Gastroesophageal sphincter (tissue), 4 donors: ENCODE measurements around the gene FAM25A. TPM values are rescaled to one million over a fixed set of nuclear protein-coding genes. Genes with fewer than 3 reads are reported as not detected.
"Not testable (repeated sequence)": the region's sequence is repeated elsewhere in the genome, so short reads cannot be mapped to it uniquely, and the experiment has no call there.

Experiments used
- ATAC-seq: fragments of 150-250 bp; one replicate; pipeline ENCODE4 v1.9.1; 2016; ENCODE audit warnings: mild to moderate bottlenecking, moderate library complexity
- H3K27ac ChIP-seq, 4 donors: fragments of 200-600 bp; sonication (generic) in 3 of 4; 1 replicate in 3 of 4; 2 replicates in 1 of 4; pipeline ENCODE4 v1.5.1; 2016 to 2019
- H3K27me3 ChIP-seq: fragments of 200-600 bp; sonication (generic); one replicate; pipeline ENCODE4 v1.5.1; 2019
- H3K36me3 ChIP-seq, 2 donors: fragments of 200-600 bp; sonication (generic); one replicate each; pipeline ENCODE4 v1.5.1; 2019; ENCODE audit warnings: control low read depth in 1 of 2
- H3K4me1 ChIP-seq, 3 donors: fragments of 200-600 bp; sonication (generic); 1 replicate in 2 of 3; 2 replicates in 1 of 3; pipeline ENCODE4 v1.5.1; 2016 to 2019; ENCODE audit warnings: control low read depth in 2 of 3
- H3K4me3 ChIP-seq, 2 donors: fragments of 200-600 bp; sonication (generic); one replicate each; pipeline ENCODE4 v1.5.1; 2019; ENCODE audit warnings: mild to moderate bottlenecking in 1 of 2, moderate library complexity in 1 of 2
- H3K9me3 ChIP-seq, 3 donors: fragments of 200-600 bp; sonication (generic); one replicate each; pipeline ENCODE4 v1.5.1; 2017 to 2019; ENCODE audit warnings: control low read depth in 2 of 3
- EP300 ChIP-seq: sonication (generic); formaldehyde crosslinking; IDR thresholded peaks from one replicate; pipeline ENCODE4 v1.6.1; 2017; ENCODE audit warnings: antibody characterized with exemption, mild to moderate bottlenecking
- POLR2A ChIP-seq, 2 donors: fragments of 450-650 bp; IDR thresholded peaks; one replicate each; pipeline ENCODE4 v1.6.1; 2017; ENCODE audit warnings: antibody characterized with exemption in 2 of 2, mild to moderate bottlenecking in 2 of 2, moderate library complexity in 1 of 2
- POLR2AphosphoS5 ChIP-seq: sonication (generic); formaldehyde crosslinking; IDR thresholded peaks from one replicate; pipeline ENCODE4 v1.6.1; 2017; ENCODE audit warnings: antibody characterized with exemption
- WGBS, 2 donors: methylation state at CpG; one replicate each; pipeline ENCODE4 v1.1.5; 2018; ENCODE audit warnings: low coverage in 1 of 2; 5-methylcytosine and 5-hydroxymethylcytosine counted together
- total RNA-seq, 4 donors: library from RNA; depleted of rRNA; stranded (reverse); fragments of >200 nt; gene quantifications; one replicate each; pipeline ENCODE4 v1.1.0, GENCODE V29; 2016
- TF ChIP-seq, protein P1 (sequence below), 4 experiments: fragments of 200-600 bp in 2 of 4; fragments of 450-650 bp in 2 of 4; sonication (generic) in 1 of 4; IDR thresholded peaks; one replicate each; pipeline ENCODE4 v1.5.1; 2017 to 2019; ENCODE audit warnings: antibody characterized with exemption in 4 of 4, mild to moderate bottlenecking in 2 of 4, moderate library complexity in 2 of 4

The FAM25A gene
- total RNA-seq, 4 donors from 2014 or later, result not detected

DNA sequence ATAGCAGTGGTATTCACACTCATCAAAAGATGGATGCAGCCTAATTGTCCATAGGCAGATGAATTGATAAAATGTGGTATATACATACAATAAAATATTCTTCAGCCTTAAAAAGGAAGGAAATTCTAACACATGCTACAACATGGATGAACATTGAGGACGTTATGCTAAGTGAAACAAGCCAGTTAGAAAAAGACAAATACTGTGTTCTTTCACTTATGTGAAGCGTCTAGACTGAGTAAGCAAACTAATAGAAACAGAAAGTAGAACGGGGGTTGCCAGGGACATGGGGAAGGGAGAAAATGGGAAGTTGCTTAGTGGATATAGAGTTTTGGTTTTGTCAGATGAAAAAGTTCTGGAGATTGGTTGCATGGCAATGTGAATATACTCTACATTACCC lies 6.6 kb upstream of the FAM25A start:
- not testable (repeated sequence) for H3K4me3 ChIP-seq, H3K27ac ChIP-seq, H3K9me3 ChIP-seq, H3K27me3 ChIP-seq, H3K4me1 ChIP-seq, ATAC-seq
- WGBS, 2 donors, result 72 to 86% methylated on average over 1 to 2 of the region's 3 CpGs
- H3K36me3 ChIP-seq, result peaks cover 0 to 15% of the 10 kb centered on the region in 2 donors

DNA sequence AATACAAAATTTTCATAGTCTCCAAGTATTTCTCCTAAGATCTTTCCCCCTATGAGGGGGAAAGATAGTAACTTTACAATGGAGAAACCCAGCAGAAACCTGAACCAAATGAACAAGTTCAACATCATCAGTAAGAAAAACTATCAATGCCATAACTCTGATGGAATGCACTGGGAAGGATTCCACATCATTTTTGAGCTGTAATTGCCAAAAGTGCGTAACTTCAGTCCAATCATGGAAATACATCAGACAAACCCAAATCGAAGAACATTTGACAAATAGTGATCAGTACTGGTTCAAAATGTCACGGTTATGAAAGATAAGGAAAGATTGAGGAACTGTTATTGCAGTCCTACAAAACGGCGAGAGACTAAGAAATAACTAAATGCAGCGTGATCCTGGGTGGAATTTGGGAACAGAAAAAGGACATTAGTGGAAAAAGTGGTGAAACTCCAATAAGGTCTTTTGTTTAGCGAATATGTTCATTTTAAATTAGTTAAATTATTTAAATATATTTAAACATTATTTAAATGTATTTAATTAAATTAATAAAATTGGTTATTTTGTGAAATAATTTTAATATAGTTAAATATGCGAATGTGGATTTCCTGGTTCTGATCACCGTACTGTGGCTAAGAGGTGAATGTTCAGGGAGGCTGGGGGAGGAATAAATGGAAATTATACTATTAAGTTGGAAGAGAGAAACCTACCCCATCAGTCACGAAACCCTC lies 4.9 kb upstream of the FAM25A start:
- WGBS, 2 donors, result 71 to 83% methylated on average over 5 to 10 of the region's 10 CpGs
- H3K4me3 ChIP-seq, H3K4me1 ChIP-seq, ATAC-seq, H3K27me3 ChIP-seq, H3K27ac ChIP-seq, H3K36me3 ChIP-seq, H3K9me3 ChIP-seq: not testable (repeated sequence)

DNA sequence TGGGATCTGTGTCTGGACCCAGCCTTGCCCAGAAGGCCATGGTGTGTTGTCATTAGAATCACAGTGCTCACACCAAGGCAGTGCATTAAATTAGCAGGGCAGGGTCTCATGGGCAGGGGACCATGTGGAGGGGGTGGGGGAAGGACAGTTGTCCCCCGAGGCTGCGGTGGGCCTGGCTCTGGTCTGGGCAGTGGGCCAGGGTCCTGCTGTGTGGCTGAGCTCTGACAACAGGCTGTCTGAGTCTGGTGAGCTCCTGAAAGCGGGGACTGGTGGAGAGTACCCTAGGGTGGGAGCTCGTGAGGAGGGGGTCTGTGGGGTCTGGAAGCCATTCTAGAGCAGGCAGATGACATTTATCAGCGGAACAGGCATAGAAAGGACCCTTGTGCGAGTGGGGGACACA lies 2.0 kb upstream of the FAM25A start:
- not testable (repeated sequence) for H3K4me3 ChIP-seq, H3K4me1 ChIP-seq, H3K9me3 ChIP-seq, H3K27me3 ChIP-seq, H3K36me3 ChIP-seq, H3K27ac ChIP-seq, ATAC-seq
- WGBS, 2 donors, result no CpG with 5 or more reads among the region's 6 CpGs

DNA sequence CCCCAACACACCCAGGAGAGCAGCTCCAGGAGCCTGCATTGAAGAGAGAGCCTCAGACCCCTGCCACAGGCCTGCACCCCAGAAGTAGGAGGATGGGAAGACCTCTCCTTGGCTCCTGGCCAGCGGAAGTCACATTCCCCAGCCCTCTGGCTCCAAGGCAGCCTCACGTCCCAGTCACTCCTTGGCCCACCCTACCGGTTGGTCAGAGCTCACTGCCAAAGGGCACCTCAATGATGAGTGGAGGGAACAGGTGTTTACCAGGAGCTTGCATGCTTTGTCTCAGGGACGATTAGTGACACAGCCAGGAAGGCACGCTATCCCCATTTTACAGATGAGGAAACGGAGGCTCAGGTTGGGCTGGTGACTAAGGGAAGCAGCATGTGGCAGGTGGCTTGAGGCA lies 1.0 kb upstream of the FAM25A start:
- WGBS, 2 donors, result no CpG with 5 or more reads among the region's 6 CpGs
- not testable (repeated sequence) for ATAC-seq, H3K27me3 ChIP-seq, H3K27ac ChIP-seq, H3K9me3 ChIP-seq, H3K4me1 ChIP-seq, H3K4me3 ChIP-seq, H3K36me3 ChIP-seq

DNA sequence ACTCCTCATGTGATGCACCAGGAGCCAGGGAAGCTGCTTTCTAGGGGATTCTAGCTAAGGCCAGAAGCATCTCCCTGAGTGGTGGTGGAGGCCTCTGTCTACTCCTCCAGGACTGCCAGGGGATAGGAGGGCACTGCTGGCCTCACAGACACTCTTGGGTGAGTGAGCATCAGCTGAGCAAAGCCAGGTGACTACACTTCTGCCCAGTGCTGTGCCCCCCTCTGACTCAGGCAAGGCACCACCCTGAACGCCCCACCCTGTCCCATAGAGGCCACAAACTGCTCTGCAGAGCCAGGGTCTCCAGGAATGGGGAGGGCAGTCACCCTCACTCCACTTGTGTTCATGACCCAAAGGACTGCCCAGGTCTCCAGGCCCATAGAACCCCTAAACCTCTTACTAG lies 590 bp upstream of the FAM25A start:
- WGBS, 2 donors, result no CpG with 5 or more reads among the region's 1 CpG
- H3K27me3 ChIP-seq, ATAC-seq, H3K27ac ChIP-seq, H3K9me3 ChIP-seq, H3K4me3 ChIP-seq, H3K4me1 ChIP-seq, H3K36me3 ChIP-seq: not testable (repeated sequence)

DNA sequence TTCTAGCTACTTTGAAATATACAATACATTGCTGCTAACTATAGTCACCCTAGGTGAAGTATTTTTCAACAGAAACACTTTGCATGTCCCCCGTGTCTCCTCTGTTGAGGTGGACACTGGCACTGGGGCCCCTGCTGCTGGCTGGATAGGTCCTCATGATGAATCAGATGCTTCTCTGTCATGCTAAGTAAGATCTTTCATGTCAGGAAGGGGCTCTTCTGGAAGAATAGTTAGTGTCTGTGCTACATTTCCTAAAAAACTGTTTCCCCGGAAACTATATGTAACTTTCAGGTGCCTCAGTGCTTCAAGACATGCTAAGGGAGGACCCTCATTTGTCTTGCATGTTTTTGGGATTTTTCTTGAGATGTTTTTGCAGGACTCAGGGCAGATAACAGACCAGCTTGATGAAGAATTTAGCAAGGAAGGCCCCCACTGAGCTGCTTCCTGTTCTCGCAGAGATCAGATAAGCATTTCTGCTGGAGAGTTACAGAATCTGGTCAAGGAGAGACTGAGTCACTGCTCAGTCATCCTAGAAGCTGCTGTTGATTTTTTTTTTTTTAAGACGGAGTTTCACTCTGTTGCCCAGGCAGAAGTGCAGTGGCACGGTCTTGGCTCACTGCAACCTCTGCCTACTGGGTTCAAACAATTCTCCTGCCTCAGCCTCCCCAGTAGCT lies 5.3 kb downstream of the FAM25A start:
- H3K9me3 ChIP-seq, H3K36me3 ChIP-seq, H3K27ac ChIP-seq, ATAC-seq, H3K27me3 ChIP-seq, H3K4me1 ChIP-seq, H3K4me3 ChIP-seq: not testable (repeated sequence)
- 34 to 71% methylated on average over 3 to 5 of the region's 5 CpGs for WGBS, 2 donors

DNA sequence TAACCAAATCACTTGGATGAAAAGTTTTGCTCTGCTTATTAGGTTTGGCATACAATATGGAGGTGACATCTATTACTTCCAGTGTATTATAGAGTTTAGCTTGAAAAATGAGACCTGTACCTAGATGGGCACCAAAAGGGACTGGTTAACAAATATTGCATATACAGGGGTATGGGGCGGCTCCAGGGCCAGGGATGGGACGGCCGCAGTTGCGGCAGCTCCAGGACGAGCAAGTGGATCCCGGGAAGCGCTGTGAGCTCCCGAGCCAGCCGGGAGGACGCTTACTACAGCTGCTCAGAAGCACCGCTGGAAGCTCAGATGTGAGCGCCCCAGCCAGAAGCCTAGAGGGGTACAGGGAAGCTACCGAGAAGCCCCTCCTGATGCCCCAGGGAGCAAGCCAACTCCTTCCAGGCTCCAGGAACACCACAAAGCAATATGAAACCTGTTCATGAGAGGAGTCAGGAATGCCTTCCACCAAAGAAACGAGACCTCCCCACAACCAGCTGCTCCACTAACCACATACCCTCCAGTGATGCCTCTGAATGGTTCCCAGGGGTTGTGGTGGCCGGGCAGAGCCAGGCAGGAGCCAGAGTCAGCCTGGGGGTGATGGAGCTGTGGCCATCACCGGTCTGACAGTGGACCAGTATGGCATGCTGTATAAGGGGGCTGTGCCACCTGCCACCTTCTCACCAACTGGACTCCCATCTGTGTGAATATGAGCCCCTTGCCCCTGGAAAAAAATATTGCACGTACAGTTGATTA lies 6.8 kb downstream of the FAM25A start:
- not testable (repeated sequence) for H3K4me3 ChIP-seq, H3K27ac ChIP-seq, H3K4me1 ChIP-seq, H3K36me3 ChIP-seq, ATAC-seq, H3K9me3 ChIP-seq, H3K27me3 ChIP-seq
- 80 to 86% methylated on average over 1 to 8 of the region's 17 CpGs for WGBS, 2 donors

DNA sequence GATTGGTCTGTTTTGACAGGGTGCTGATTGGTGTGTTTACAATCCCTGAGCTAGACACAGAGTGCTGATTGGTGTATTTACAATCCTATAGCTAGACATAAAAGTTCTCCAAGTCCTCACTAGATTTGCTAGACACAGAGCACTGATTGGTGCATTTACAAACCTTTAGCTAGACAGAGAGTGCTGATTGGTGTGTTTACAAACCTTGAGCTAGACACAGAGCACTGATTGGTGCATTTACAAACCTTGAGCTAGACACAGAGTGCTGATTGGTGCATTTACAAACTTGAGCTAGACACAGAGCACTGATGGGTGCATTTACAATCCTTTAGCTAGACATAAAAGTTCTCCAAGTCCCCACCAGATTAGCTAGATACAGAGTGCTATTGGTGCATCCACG lies 10.3 kb downstream of the FAM25A start:
- 100% methylated on average over 1 of the region's 1 CpG; no CpG with 5 or more reads in 1 of the 2 donors for WGBS, 2 donors

DNA sequence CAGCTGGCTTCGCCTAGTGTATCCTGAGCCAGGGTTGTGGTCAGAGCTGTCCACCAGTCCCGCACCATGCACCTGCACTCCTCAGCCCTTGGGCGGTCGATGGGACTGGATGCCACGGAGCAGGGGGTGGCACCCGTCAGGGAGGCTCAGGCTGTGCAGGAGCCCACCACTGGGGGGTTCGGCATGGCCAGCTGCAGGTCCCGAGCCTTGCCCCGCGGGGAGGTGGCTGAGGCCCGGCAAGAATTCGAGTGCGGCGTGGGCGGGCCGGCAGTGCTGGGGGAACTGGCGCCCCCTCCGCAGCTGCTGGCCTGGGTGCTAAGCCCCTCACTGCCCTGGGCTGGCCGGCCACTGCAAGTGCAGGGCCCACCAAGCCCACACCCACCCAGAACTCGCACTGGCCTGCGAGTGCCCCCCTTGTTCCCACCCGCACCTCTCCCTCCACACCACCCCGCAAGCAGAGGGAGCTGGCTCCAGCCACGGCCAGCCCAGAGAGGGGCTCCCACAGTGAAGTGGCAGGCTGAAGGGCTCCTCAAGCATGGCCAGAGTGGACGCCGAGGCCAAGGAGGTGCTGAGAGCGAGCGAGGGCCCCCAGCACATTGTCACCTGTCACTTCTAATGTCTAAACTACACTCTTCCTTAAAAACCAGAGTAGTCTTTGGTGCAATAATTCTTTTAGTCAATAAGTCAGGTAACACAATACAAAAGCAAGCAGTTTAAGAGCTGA lies 11.0 kb downstream of the FAM25A start:
- WGBS, 2 donors, result 100% methylated on average over 1 of the region's 28 CpGs; no CpG with 5 or more reads in 1 of the 2 donors
- no peaks in the 10 kb centered on the region for H3K4me1 ChIP-seq
- H3K36me3 ChIP-seq, result no peaks in the 10 kb centered on the region
- H3K27ac ChIP-seq, result no peak overlapping the region
- no peak for ATAC-seq
- peaks cover 0 to 10% (median 0%) of the 10 kb centered on the region in 3 donors for H3K9me3 ChIP-seq
- TF ChIP-seq, protein P1, sequence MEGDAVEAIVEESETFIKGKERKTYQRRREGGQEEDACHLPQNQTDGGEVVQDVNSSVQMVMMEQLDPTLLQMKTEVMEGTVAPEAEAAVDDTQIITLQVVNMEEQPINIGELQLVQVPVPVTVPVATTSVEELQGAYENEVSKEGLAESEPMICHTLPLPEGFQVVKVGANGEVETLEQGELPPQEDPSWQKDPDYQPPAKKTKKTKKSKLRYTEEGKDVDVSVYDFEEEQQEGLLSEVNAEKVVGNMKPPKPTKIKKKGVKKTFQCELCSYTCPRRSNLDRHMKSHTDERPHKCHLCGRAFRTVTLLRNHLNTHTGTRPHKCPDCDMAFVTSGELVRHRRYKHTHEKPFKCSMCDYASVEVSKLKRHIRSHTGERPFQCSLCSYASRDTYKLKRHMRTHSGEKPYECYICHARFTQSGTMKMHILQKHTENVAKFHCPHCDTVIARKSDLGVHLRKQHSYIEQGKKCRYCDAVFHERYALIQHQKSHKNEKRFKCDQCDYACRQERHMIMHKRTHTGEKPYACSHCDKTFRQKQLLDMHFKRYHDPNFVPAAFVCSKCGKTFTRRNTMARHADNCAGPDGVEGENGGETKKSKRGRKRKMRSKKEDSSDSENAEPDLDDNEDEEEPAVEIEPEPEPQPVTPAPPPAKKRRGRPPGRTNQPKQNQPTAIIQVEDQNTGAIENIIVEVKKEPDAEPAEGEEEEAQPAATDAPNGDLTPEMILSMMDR (IDR thresholded peaks at IDR 0.05), result no peak
- TF ChIP-seq POLR2A (IDR thresholded peaks at IDR 0.05) (no peak), EP300 (no peak), POLR2AphosphoS5 (no peak)
- no peaks in the 10 kb centered on the region for H3K27me3 ChIP-seq
- no peak overlapping the region for H3K4me3 ChIP-seq

More for the DNA sequence above, 10.3 kb downstream of the FAM25A start:
- not testable (repeated sequence) for ATAC-seq, H3K9me3 ChIP-seq, H3K27me3 ChIP-seq, H3K27ac ChIP-seq, H3K4me3 ChIP-seq, H3K4me1 ChIP-seq, H3K36me3 ChIP-seq
